ENCODE results near the gene MCC. TPM values are rescaled to one million over a fixed set of nuclear protein-coding genes. Genes with fewer than 3 reads are reported as not detected.

The MCC gene
- total RNA-seq, 1 donor from 2014 or later = 31.9 TPM

- no peak for DNase-seq (ENCODE audit: missing footprints)
- intact Hi-C loops (cut with DNase I) = no loop called here
- ATAC-seq = no peak
These were observed 487.8 kb downstream of the MCC start for GRCh38 chr5:113000466-113000865.

DNA sequence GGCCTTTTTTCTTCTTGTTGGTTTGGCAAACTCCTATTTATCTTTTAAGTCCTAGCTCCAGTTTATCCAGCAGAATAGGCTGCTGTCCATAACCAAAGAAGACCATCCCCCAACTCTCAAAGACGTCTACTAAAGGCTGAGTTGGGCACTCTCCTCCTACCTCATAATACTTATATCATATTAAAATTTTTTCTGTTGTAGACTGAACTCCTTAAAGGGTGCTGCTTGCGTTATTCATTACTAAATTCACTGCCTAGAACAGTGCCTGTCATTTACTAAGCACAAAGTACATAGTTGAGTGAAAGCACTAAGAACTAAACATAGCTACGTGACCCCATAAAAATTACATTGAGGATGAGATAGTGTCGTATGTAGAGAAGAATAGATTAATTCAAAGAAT is 490.0 kb downstream of the MCC start:
- intact Hi-C loops (cut with DNase I) = loop anchor here (5.0 kb wide), 2 partner anchors 514 to 609 kb away; partner anchors contain the start of gene YTHDC2
- DNase-seq (ENCODE audit: missing footprints) (no peak), ATAC-seq (no peak)

- intact Hi-C loops (cut with DNase I) = loop anchor here (2.0 to 5.0 kb wide), 3 partner anchors 334 to 610 kb away; partner anchors contain the start of gene YTHDC2
- no peak for DNase-seq (ENCODE audit: missing footprints)
- no peak for ATAC-seq
These were observed 491.4 kb downstream of the MCC start for GRCh38 chr5:112996830-112997374.

- no peak for DNase-seq (ENCODE audit: missing footprints)
- ATAC-seq = peak; percentile 83
- intact Hi-C loops (cut with DNase I) = loop anchor here (2.0 to 5.0 kb wide), 3 partner anchors 335 to 611 kb away; partner anchors contain the start of gene YTHDC2
These were observed 492.3 kb downstream of the MCC start for GRCh38 chr5:112995764-112996618.

GRCh38 chr5:112986224-112986623 is 502.0 kb downstream of the MCC start:
- no peak for ATAC-seq
- intact Hi-C loops (cut with DNase I) = no loop called here
- DNase-seq (ENCODE audit: missing footprints) = no peak

GRCh38 chr5:112983363-112983762 is 504.9 kb downstream of the MCC start:
- ATAC-seq (no peak), DNase-seq (ENCODE audit: missing footprints) (no peak)
- intact Hi-C loops (cut with DNase I) = no loop called here

- intact Hi-C loops (cut with DNase I) = loop anchor here (5.0 kb wide), 1 partner anchor 117 kb away; the partner anchor contains the start of gene SRP19
- DNase-seq (ENCODE audit: missing footprints) (no peak), ATAC-seq (no peak)
These were observed 508.5 kb downstream of the MCC start for GRCh38 chr5:112979723-112980122.

DNA sequence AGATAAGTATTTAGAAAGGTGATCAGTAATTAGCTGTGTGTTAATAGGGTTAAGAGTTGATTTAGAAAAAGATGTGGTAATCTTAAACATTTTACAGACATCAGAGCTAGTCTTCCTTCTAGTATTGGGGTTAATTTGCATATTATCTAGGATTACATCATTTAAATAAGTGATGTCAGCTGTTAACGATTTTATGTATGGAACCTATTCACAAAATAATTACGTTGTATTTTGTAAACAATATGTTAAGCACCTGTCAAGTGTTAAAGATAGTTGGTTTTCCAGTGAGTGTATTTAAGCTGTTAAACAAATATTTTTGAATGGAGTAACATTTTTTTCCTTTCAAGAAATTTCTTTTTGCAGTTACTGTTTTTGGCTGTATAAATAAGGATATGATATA is 509.4 kb downstream of the MCC start:
- no peak for ATAC-seq
- intact Hi-C loops (cut with DNase I) = loop anchor here (5.0 kb wide), 1 partner anchor 117 kb away; the partner anchor contains the start of gene SRP19
- no peak for DNase-seq (ENCODE audit: missing footprints)

GRCh38 chr5:112977440-112977861 is 510.8 kb downstream of the MCC start:
- DNase-seq (ENCODE audit: missing footprints) (no peak), ATAC-seq (no peak)
- intact Hi-C loops (cut with DNase I) = loop anchor here (2.0 to 5.0 kb wide), 2 partner anchors 55 to 115 kb away; partner anchors contain the start of genes REEP5 and SRP19

DNA sequence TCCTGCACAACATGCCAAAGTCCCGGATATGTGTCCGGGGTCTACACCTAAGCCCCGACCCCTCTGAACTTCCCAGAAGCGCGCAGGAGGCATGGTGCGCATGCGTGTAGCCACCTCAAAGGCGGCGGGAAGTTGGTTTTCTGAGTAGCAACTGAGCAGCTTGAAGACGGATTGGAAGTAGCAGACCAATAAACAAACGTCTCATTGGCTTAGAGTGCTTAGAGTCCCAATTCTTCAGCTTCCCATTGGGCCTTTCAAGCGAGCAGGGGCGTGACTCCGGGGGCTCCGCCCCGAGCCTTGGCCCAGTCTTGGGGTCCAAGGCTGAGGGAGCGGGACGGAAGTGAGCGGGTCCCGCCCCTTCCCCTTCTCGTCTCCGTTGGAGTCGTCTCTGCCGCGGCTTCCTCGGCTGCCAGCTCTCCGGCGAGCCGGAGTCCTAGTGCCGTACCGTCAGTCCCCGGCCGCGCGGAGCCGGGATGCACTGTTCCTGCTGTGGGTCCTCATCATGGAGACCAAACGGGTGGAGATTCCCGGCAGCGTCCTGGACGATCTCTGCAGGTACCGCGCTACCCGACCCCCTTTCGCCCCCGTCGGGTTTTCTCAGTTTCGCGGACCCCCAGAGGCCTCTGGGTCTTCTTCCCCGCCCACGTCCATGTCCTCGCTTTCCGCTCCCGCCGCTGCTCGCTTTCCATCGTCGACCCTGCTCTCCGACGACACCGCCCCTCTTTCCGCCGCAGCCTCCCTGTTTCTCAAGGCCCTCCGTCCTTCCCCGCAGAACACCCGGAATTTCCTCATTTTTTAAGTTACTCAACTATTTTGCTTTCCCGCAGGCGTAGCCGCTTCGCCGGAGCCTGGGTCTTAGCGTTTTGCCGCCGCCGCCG is 511.6 kb downstream of the MCC start, which contains the start of gene DCP2:
Gene DCP2, plus strand, starts transcription at position 367 of the 878 bp plus-strand sequence. Its CDS starts 136 bp downstream, at position 503.
- DNase-seq (ENCODE audit: missing footprints) (peak; percentile 97), ATAC-seq (peak; percentile 99)
- intact Hi-C loops (cut with DNase I) = loop anchor here (2.0 to 5.0 kb wide), 2 partner anchors 54 to 114 kb away; partner anchors contain the start of genes REEP5 and SRP19

- intact Hi-C loops (cut with DNase I) = loop anchor here (2.0 to 5.0 kb wide), 2 partner anchors 53 to 114 kb away; partner anchors contain the start of genes REEP5 and SRP19
- DNase-seq (ENCODE audit: missing footprints) (no peak), ATAC-seq (no peak)
These were observed 512.4 kb downstream of the MCC start for GRCh38 chr5:112975721-112976431.

GRCh38 chr5:112974901-112975300 is 513.4 kb downstream of the MCC start:
- intact Hi-C loops (cut with DNase I) = loop anchor here (5.0 kb wide), 1 partner anchor 113 kb away; the partner anchor contains the start of gene SRP19
- no peak for DNase-seq (ENCODE audit: missing footprints)
- ATAC-seq = no peak

DNA sequence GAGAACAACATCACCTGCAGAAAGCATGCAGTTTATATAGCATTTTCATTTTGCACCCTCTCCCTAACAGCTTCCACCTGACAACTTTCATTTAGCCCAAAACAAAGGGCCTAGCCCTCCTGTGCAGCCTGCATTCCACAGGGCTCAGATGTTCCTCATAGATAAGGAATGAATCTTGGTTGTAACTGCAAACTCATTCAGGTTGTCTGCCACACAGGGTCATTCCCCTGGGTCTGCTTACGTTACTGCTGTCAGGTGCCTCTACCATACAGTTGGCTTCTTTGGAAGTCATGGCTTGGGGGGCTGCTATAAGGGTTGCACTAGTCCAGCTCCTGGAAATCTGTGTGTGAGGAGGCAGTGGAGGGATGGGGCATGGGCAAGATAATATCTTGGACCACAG is 514.3 kb downstream of the MCC start:
- intact Hi-C loops (cut with DNase I) = no loop called here
- ATAC-seq = no peak
- no peak for DNase-seq (ENCODE audit: missing footprints)

GRCh38 chr5:112973036-112973435 is 515.2 kb downstream of the MCC start:
- no peak for ATAC-seq
- no peak for DNase-seq (ENCODE audit: missing footprints)
- intact Hi-C loops (cut with DNase I) = no loop called here

Data from Right ventricle myocardium inferior (tissue), 1 donor.